ENCODE data around the gene POFUT1. TPM values are rescaled to one million over a fixed set of nuclear protein-coding genes. Genes with fewer than 3 reads are reported as not detected.

The POFUT1 gene
- total RNA-seq, 1 donor from 2014 or later = 49.5 TPM

- H3K36me3 Mint-ChIP-seq (ENCODE audit: unreplicated experiment) = peaks cover 35% of the 10 kb centered on the region
These were observed 29.1 kb downstream of the POFUT1 start for GRCh38 chr20:32236819-32237218.

DNA sequence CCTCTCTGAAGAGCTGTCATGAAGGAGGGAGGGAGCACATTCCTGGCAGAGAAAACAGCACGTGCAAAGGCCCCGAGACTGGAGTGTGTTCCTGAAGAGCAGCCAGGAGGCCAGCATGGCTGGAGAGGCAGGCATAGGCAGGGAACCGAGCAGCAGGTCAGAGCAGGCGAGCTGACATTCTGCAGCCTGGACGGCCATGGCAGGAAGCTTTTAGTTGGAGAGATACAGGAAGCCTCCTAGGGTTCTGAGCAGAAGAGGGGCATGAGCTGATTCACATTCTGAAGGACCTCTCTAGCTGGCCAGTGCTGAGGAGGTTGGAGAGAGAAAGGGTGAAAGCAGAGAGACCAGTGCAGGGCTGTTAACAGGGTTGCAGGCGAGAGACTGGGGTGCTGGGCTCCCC, 29.7 kb downstream of the POFUT1 start:
- no peak for DNase-seq (ENCODE audit: extremely low spot score, unreplicated experiment)
- H3K27me3 Mint-ChIP-seq (ENCODE audit: unreplicated experiment) = no peaks in the 10 kb centered on the region
- no peak overlapping the region for H3K27ac Mint-ChIP-seq (ENCODE audit: unreplicated experiment)
- H3K4me1 Mint-ChIP-seq (ENCODE audit: unreplicated experiment) = peaks cover 9% of the 10 kb centered on the region
- TF ChIP-seq, protein P1, sequence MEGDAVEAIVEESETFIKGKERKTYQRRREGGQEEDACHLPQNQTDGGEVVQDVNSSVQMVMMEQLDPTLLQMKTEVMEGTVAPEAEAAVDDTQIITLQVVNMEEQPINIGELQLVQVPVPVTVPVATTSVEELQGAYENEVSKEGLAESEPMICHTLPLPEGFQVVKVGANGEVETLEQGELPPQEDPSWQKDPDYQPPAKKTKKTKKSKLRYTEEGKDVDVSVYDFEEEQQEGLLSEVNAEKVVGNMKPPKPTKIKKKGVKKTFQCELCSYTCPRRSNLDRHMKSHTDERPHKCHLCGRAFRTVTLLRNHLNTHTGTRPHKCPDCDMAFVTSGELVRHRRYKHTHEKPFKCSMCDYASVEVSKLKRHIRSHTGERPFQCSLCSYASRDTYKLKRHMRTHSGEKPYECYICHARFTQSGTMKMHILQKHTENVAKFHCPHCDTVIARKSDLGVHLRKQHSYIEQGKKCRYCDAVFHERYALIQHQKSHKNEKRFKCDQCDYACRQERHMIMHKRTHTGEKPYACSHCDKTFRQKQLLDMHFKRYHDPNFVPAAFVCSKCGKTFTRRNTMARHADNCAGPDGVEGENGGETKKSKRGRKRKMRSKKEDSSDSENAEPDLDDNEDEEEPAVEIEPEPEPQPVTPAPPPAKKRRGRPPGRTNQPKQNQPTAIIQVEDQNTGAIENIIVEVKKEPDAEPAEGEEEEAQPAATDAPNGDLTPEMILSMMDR (IDR thresholded peaks at IDR 0.05) = no peak
- no peaks in the 10 kb centered on the region for H3K9me3 Mint-ChIP-seq (ENCODE audit: unreplicated experiment)
- no peak overlapping the region for H3K4me3 Mint-ChIP-seq (ENCODE audit: unreplicated experiment)
- peaks cover 31% of the 10 kb centered on the region for H3K36me3 Mint-ChIP-seq (ENCODE audit: unreplicated experiment)

More at GRCh38 chr20:32236819-32237218, 29.1 kb downstream of the POFUT1 start:
- no peak for DNase-seq (ENCODE audit: extremely low spot score, unreplicated experiment)
- TF ChIP-seq, protein P1 (IDR thresholded peaks at IDR 0.05) = no peak
- Mint-ChIP-seq H3K27me3 (ENCODE audit: unreplicated experiment) (no peaks in the 10 kb centered on the region), H3K4me3 (ENCODE audit: unreplicated experiment) (no peak overlapping the region), H3K27ac (ENCODE audit: unreplicated experiment) (no peak overlapping the region), H3K4me1 (ENCODE audit: unreplicated experiment) (peaks cover 9% of the 10 kb centered on the region), H3K9me3 (ENCODE audit: unreplicated experiment) (no peaks in the 10 kb centered on the region)

DNA sequence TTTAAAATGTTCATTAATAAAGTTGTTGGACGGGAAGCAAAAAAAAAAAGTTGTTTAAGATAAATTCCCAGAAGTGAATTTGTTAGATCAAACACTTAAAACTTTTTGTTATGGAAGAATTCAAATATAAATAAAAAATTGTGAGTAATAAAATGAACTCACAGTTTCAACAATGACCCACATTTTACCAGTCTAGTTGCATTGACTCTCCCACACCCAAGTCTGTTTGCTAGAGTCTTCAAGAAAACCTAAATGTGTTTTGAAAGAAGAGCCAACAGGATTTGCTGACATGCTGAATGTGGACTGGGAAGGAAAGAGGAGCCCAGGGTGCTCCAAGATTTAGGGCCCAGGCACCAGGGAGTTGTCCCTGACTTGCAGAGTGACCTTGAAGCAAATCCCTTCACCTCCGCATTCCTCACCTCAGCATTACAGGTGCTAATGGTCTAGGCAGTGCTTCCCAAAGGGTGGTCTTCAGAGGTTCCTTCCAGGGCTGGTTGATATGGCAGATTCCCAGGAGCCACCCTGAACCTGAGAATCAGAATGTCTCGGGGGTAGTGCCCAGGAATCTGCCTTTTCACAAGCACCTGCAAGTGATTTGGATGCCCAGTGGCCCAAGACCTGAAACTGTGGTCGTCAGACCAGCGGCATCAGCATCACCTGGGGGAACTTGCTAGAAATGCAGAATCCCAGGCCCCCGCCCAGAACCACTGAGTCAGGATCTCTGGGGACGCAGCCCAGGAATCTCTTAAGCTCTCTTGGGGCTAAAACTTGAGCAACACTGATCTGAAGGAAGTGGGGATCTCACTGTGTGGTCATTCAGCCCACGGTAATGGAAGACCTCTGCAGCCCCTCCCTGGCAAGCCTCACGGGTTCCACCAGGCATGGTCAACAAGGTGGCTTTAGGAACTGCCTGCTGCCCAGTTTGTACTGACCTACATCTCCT, 31.1 kb downstream of the POFUT1 start:
- TF ChIP-seq, protein P1 (IDR thresholded peaks at IDR 0.05) = no peak
- Mint-ChIP-seq H3K9me3 (ENCODE audit: unreplicated experiment) (no peaks in the 10 kb centered on the region), H3K4me1 (ENCODE audit: unreplicated experiment) (peaks cover 9% of the 10 kb centered on the region), H3K27me3 (ENCODE audit: unreplicated experiment) (no peaks in the 10 kb centered on the region), H3K27ac (ENCODE audit: unreplicated experiment) (no peak overlapping the region), H3K4me3 (ENCODE audit: unreplicated experiment) (no peak overlapping the region), H3K36me3 (ENCODE audit: unreplicated experiment) (peaks cover 22% of the 10 kb centered on the region)
- DNase-seq (ENCODE audit: extremely low spot score, unreplicated experiment) = no peak

GRCh38 chr20:32240205-32240604, 32.5 kb downstream of the POFUT1 start:
- TF ChIP-seq, protein P1 (IDR thresholded peaks at IDR 0.05) = peak; percentile 6
- H3K27me3 Mint-ChIP-seq (ENCODE audit: unreplicated experiment) = no peaks in the 10 kb centered on the region
- DNase-seq (ENCODE audit: extremely low spot score, unreplicated experiment) = no peak
- H3K4me3 Mint-ChIP-seq (ENCODE audit: unreplicated experiment) = no peak overlapping the region
- no peak overlapping the region for H3K27ac Mint-ChIP-seq (ENCODE audit: unreplicated experiment)
- peaks cover 9% of the 10 kb centered on the region for H3K4me1 Mint-ChIP-seq (ENCODE audit: unreplicated experiment)
- no peaks in the 10 kb centered on the region for H3K9me3 Mint-ChIP-seq (ENCODE audit: unreplicated experiment)
- peaks cover 10% of the 10 kb centered on the region for H3K36me3 Mint-ChIP-seq (ENCODE audit: unreplicated experiment)

GRCh38 chr20:32241807-32242206, 34.1 kb downstream of the POFUT1 start:
- Mint-ChIP-seq H3K4me3 (ENCODE audit: unreplicated experiment) (no peak overlapping the region), H3K9me3 (ENCODE audit: unreplicated experiment) (no peaks in the 10 kb centered on the region), H3K36me3 (ENCODE audit: unreplicated experiment) (no peaks in the 10 kb centered on the region), H3K27ac (ENCODE audit: unreplicated experiment) (no peak overlapping the region), H3K27me3 (ENCODE audit: unreplicated experiment) (no peaks in the 10 kb centered on the region), H3K4me1 (ENCODE audit: unreplicated experiment) (peaks cover 9% of the 10 kb centered on the region)
- DNase-seq (ENCODE audit: extremely low spot score, unreplicated experiment) = no peak
- TF ChIP-seq, protein P1 (IDR thresholded peaks at IDR 0.05) = no peak

Data from osteocyte (in vitro differentiated cells).